Keratinocyte (primary cell): Measurements from ENCODE around the gene C17orf75. TPM values are rescaled to one million over a fixed set of nuclear protein-coding genes. Genes with fewer than 3 reads are reported as not detected.

Experiments used
- DNase-seq: peaks from one replicate; pipeline ENCODE4 v3.0.0-alpha.2; 2011; ENCODE audit warnings: low read depth, missing footprints, low spot score
- FAIRE-seq: peaks from 2 replicates; lab custom pipeline; 2011; peaks lifted over from hg19 to GRCh38; lab: Jason Lieb, UNC
- H2AFZ ChIP-seq: 2 replicates; pipeline ENCODE4 v1.6.0; 2012; ENCODE audit warnings: low read length, control low read depth, inconsistent platforms; ENCODE audit not compliant: control insufficient read depth
- H3K27ac ChIP-seq: 2 replicates; pipeline ENCODE4 v1.5.1; 2011; ENCODE audit warnings: low read length; ENCODE audit not compliant: control insufficient read depth, insufficient read depth
- H3K27me3 ChIP-seq: 3 replicates; pipeline ENCODE4 v1.6.0; 2011; ENCODE audit warnings: low read length; ENCODE audit not compliant: control insufficient read depth, insufficient read depth; ENCODE audit errors: extremely low read depth
- H3K36me3 ChIP-seq, 2 experiments: 2 replicates in 1 of 2; 3 replicates in 1 of 2; pipeline ENCODE4 v1.5.1; 2011; ENCODE audit warnings: low read length in 2 of 2, mild to moderate bottlenecking in 1 of 2; ENCODE audit not compliant: control insufficient read depth in 2 of 2, insufficient read depth in 2 of 2; ENCODE audit errors: extremely low read depth in 1 of 2
- H3K4me1 ChIP-seq: 3 replicates; pipeline ENCODE4 v1.5.1; 2011; ENCODE audit warnings: low read length; ENCODE audit not compliant: control insufficient read depth, insufficient read depth; ENCODE audit errors: extremely low read depth
- H3K4me2 ChIP-seq: 3 replicates; pipeline ENCODE4 v1.6.0; 2011; ENCODE audit warnings: low read depth, low read length; ENCODE audit not compliant: control insufficient read depth, insufficient read depth; ENCODE audit errors: extremely low read depth
- H3K4me3 ChIP-seq, 3 experiments: fragments of 200-600 bp in 1 of 3; sonication (generic) in 1 of 3; 2 replicates in 2 of 3; 3 replicates in 1 of 3; pipeline ENCODE4 v1.5.1; 2011 to 2016; ENCODE audit warnings: low read length in 3 of 3, mild to moderate bottlenecking in 3 of 3, control low read depth in 2 of 3, inconsistent platforms in 1 of 3, low read depth in 1 of 3, mixed read lengths in 1 of 3, mixed run types in 1 of 3, moderate library complexity in 1 of 3; ENCODE audit not compliant: control insufficient read depth in 2 of 3, insufficient read depth in 2 of 3; ENCODE audit errors: extremely low read depth in 1 of 3
- H3K79me2 ChIP-seq: 2 replicates; pipeline ENCODE4 v1.6.0; 2012; ENCODE audit warnings: low read length; ENCODE audit not compliant: control insufficient read depth, insufficient read depth
- H3K9ac ChIP-seq: 3 replicates; pipeline ENCODE4 v1.6.0; 2011; ENCODE audit warnings: low read length; ENCODE audit not compliant: control insufficient read depth, insufficient read depth; ENCODE audit errors: extremely low read depth
- H3K9me1 ChIP-seq: 3 replicates; pipeline ENCODE4 v1.6.0; 2011; ENCODE audit warnings: low read length; ENCODE audit not compliant: control insufficient read depth, insufficient read depth; ENCODE audit errors: extremely low read depth
- H3K9me3 ChIP-seq: 2 replicates; pipeline ENCODE4 v1.5.1; 2012; ENCODE audit warnings: low read depth, low read length; ENCODE audit not compliant: control insufficient read depth
- H4K20me1 ChIP-seq: 3 replicates; pipeline ENCODE4 v1.6.0; 2011; ENCODE audit warnings: low read length; ENCODE audit not compliant: control insufficient read depth, insufficient read depth; ENCODE audit errors: extremely low read depth
- CTCF ChIP-seq, 3 experiments: IDR thresholded peaks in 1 of 3; conservative IDR thresholded peaks in 1 of 3; optimal IDR thresholded peaks in 1 of 3; 2 replicates in 2 of 3; 3 replicates in 1 of 3; pipeline versions ENCODE3 to v1.5.1; 2011; ENCODE audit warnings: low read length in 3 of 3, mild to moderate bottlenecking in 3 of 3, moderate library complexity in 2 of 3, control low read depth in 1 of 3, inconsistent platforms in 1 of 3; ENCODE audit not compliant: insufficient read depth in 2 of 3; ENCODE audit errors: extremely low read depth in 1 of 3
- EZH2 ChIP-seq: IDR thresholded peaks from one replicate; pipeline ENCODE4 v1.6.1; 2012; ENCODE audit warnings: inconsistent platforms, mild to moderate bottlenecking, low read length, moderate library complexity
- dilution Hi-C: fragments of 300-500 bp; cut with MboI; formaldehyde crosslinking; loops from one replicate; pipeline ENCODE4 v1.7.0; 2020; ENCODE audit warnings: low sequenced_read_pairs; ENCODE audit not compliant: extremely low pct_ligation_motif_present
- polyA plus RNA-seq, 5 experiments: library from polyadenylated mRNA; depleted of rRNA in 3 of 5; stranded (reverse) in 3 of 5; stranded (forward) in 1 of 5; unstranded in 1 of 5; fragments of >200 nt; gene quantifications; 1 replicate in 1 of 5; 2 replicates in 3 of 5; 3 replicates in 1 of 5; pipeline versions ENCODE4 v1.2.1 to v1.2.3, GENCODE V29; 2011 to 2012; ENCODE audit warnings: missing spikeins in 2 of 5, low read depth in 1 of 5, low replicate concordance in 1 of 5

C17orf75 gene
- polyA plus RNA-seq, 1 donor (not counting 4 experiments of a cell fraction or from before 2014, with no cell fraction given), result 18.7 TPM

DNA sequence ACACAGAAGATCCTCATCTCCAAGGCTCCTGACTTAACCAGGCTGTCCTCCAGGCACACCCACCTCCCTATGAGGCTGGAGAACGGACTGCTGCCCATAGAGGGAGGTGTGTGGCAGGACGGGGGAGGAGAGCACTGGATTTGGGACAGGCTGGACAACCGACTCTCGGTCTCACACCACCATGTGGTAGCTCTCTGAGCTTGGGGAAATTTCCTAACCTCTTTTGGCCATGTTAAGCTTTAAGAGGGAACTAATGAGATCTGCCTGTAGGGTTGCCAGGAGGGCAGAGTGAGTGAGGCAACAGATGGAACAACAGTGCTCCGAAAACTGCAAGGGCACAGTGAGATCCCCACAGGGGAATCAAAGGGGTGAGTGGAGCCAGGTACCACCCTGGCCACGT lies 43.7 kb downstream of the C17orf75 start:
- no peak overlapping the region for H3K27ac ChIP-seq
- H4K20me1 ChIP-seq, result no peaks in the 10 kb centered on the region
- no peak overlapping the region for H3K4me2 ChIP-seq
- DNase-seq (no peak), FAIRE-seq (no peak)
- H3K79me2 ChIP-seq, result no peaks in the 10 kb centered on the region
- no peaks in the 10 kb centered on the region for H3K36me3 ChIP-seq
- dilution Hi-C loops, result no loop called here
- no peaks in the 10 kb centered on the region for H3K9me3 ChIP-seq
- no peaks in the 10 kb centered on the region for H3K9me1 ChIP-seq
- H3K9ac ChIP-seq, result no peak overlapping the region
- no peaks in the 10 kb centered on the region for H3K4me1 ChIP-seq
- H3K4me3 ChIP-seq, result no peak overlapping the region
- no peak for TF ChIP-seq CTCF (optimal IDR thresholded peaks at IDR 0.05 in 1 of 3, IDR thresholded peaks at IDR 0.05 in 1 of 3, conservative IDR thresholded peaks at IDR 0.05 in 1 of 3; ENCODE audit: extremely low read depth in 1 of 3, insufficient read depth in 2 of 3, low read length in 3 of 3)
- TF ChIP-seq EZH2, result no peak
- peaks cover 4% of the 10 kb centered on the region for H3K27me3 ChIP-seq
- no peak overlapping the region for H2AFZ ChIP-seq

DNA sequence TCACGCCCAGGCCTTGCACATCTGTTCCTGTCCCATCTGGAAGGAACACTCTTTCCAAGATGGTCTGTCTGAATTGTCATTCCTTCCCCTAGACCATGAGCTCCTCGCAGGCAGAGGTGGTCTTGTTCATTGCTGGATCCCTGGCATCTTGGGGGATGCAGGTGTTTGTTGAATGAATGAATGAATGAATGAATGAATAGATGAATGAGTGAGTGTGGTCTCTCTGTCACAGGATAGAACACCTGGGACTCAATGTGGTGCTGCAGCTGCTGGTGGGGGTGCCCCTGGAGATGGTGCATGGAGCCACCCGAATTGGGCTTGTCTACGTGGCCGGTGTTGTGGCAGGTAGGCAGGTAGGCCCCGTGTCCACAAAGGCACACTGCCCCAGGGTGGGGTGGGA lies 44.1 kb downstream of the C17orf75 start:
- Histone ChIP-seq H3K9me1 (no peaks in the 10 kb centered on the region), H3K79me2 (no peaks in the 10 kb centered on the region), H2AFZ (no peak overlapping the region), H3K36me3 (no peaks in the 10 kb centered on the region), H3K27me3 (peaks cover 4% of the 10 kb centered on the region), H3K4me3 (no peak overlapping the region), H3K9me3 (no peaks in the 10 kb centered on the region), H3K4me1 (no peaks in the 10 kb centered on the region), H3K27ac (no peak overlapping the region), H3K9ac (no peak overlapping the region), H4K20me1 (no peaks in the 10 kb centered on the region), H3K4me2 (no peak overlapping the region)
- FAIRE-seq (no peak), DNase-seq (no peak)
- dilution Hi-C loops, result no loop called here
- no peak for TF ChIP-seq CTCF (optimal IDR thresholded peaks at IDR 0.05 in 1 of 3, IDR thresholded peaks at IDR 0.05 in 1 of 3, conservative IDR thresholded peaks at IDR 0.05 in 1 of 3; ENCODE audit: extremely low read depth in 1 of 3, insufficient read depth in 2 of 3, low read length in 3 of 3)
- TF ChIP-seq EZH2, result no peak
